Astrocyte of the spinal cord (primary cell): ENCODE measurements around the gene DIAPH1.

Source experiments
- DNase-seq: peaks from one replicate; pipeline ENCODE4 v3.0.0; 2011; ENCODE audit warnings: low read depth, low spot score
- H3K4me3 ChIP-seq: 2 replicates; pipeline ENCODE4 v1.5.1; 2011; ENCODE audit warnings: low read depth, mild to moderate bottlenecking, low read length, moderate library complexity
- CTCF ChIP-seq: IDR thresholded peaks from 2 replicates; pipeline ENCODE4 v1.5.1; 2012; ENCODE audit warnings: low read depth, mild to moderate bottlenecking, low read length, inconsistent platforms
- in situ Hi-C: cut with HindIII; loops from 2 replicates; pipeline ENCODE4 v1.10.0; 2017; ENCODE audit warnings: low sequenced_read_pairs

The DIAPH1 gene

DNA sequence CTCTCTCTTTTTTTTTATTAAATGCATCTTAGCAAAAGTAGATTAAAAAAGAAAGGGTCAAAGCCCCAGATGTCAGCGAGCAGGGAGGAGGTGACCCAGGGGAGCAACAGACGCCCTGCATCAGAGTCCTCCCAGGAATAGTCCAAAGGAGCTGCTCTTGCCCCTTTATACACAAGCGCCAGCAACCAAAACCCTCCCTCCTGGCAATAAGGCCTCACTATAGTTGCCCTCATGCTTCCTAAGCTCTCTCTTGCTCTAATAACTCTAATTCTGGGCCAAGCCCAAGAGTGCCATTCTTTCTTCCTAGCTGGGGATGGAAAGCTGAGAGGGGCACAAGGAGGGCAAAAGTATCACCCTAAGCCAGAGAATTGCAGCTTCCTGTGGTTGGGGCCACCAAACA lies 103.7 kb downstream of the DIAPH1 start:
- in situ Hi-C loops = no loop called here
- DNase-seq = no peak
- no peak overlapping the region for H3K4me3 ChIP-seq
- no peak for TF ChIP-seq CTCF

- H3K4me3 ChIP-seq = no peak overlapping the region
- DNase-seq = peak; percentile 53
- no peak for TF ChIP-seq CTCF
- in situ Hi-C loops = no loop called here
These were observed 104.3 kb downstream of the DIAPH1 start for GRCh38 chr5:141514330-141515133.

- in situ Hi-C loops = no loop called here
- H3K4me3 ChIP-seq = peak overlapping the region; percentile 41
- no peak for TF ChIP-seq CTCF
- DNase-seq = peak; percentile 92
These were observed 105.0 kb downstream of the DIAPH1 start for GRCh38 chr5:141513627-141514329.

GRCh38 chr5:141512911-141513626 lies 105.7 kb downstream of the DIAPH1 start:
- TF ChIP-seq CTCF = no peak
- DNase-seq = peak; percentile 46
- in situ Hi-C loops = no loop called here
- peak overlapping the region; percentile 41 for H3K4me3 ChIP-seq

GRCh38 chr5:141512390-141512910 lies 106.3 kb downstream of the DIAPH1 start:
- DNase-seq = peak; percentile 69
- in situ Hi-C loops = no loop called here
- peak; percentile 91 for TF ChIP-seq CTCF
- H3K4me3 ChIP-seq = peak overlapping the region; percentile 12

GRCh38 chr5:141511771-141512325 lies 107.0 kb downstream of the DIAPH1 start:
- in situ Hi-C loops = no loop called here
- no peak for TF ChIP-seq CTCF
- DNase-seq = no peak
- H3K4me3 ChIP-seq = no peak overlapping the region
